ENCODE results near the gene DNAJB13. TPM values are rescaled to one million over a fixed set of nuclear protein-coding genes. Genes with fewer than 3 reads are reported as not detected.

DNAJB13 gene
- total RNA-seq, 1 donor from 2014 or later, result not detected

GRCh38 chr11:74012074-74012809 lies 61.4 kb downstream of the DNAJB13 start:
- no peak for DNase-seq (ENCODE audit: low spot score)

GRCh38 chr11:74013141-74013540 lies 62.3 kb downstream of the DNAJB13 start:
- no peak for DNase-seq (ENCODE audit: low spot score)

GRCh38 chr11:74014880-74015279 lies 64.1 kb downstream of the DNAJB13 start:
- no peak for DNase-seq (ENCODE audit: low spot score)

GRCh38 chr11:74015919-74016684 lies 65.3 kb downstream of the DNAJB13 start:
- no peak for DNase-seq (ENCODE audit: low spot score)

GRCh38 chr11:74017631-74018030 lies 66.8 kb downstream of the DNAJB13 start:
- DNase-seq (ENCODE audit: low spot score), result no peak

GRCh38 chr11:74018331-74019005 lies 67.6 kb downstream of the DNAJB13 start:
- DNase-seq (ENCODE audit: low spot score), result peak; percentile 95

- DNase-seq (ENCODE audit: low spot score), result no peak
Measured at GRCh38 chr11:74019104-74019738, 68.4 kb downstream of the DNAJB13 start.

- no peak for DNase-seq (ENCODE audit: low spot score)
Measured at GRCh38 chr11:74019860-74020259, 69.0 kb downstream of the DNAJB13 start.

Other genes with a start within 250 kb of the DNAJB13 start
- 122 TPM for gene RAB6A, start 190.0 kb upstream of the DNAJB13 start, total RNA-seq
- 16.8 TPM for gene MRPL48, start 163.2 kb upstream of the DNAJB13 start, total RNA-seq
- gene COA4, start 74.2 kb upstream of the DNAJB13 start, total RNA-seq, result 58.4 TPM
- gene PAAF1, start 74.0 kb upstream of the DNAJB13 start, total RNA-seq, result 12.8 TPM
- 76.8 TPM for gene UCP2, start 31.8 kb downstream of the DNAJB13 start, total RNA-seq
- 2.7 TPM for gene UCP3, start 58.1 kb downstream of the DNAJB13 start, total RNA-seq
- gene C2CD3, start 220.0 kb downstream of the DNAJB13 start, total RNA-seq, result 18.0 TPM
- gene PPME1, start 220.3 kb downstream of the DNAJB13 start, total RNA-seq, result 35.4 TPM

All from mesenteric fat pad (tissue), 1 donor.